ENCODE results near the gene ASCL2. TPM values are rescaled to one million over a fixed set of nuclear protein-coding genes. Genes with fewer than 3 reads are reported as not detected.

Gene ASCL2
- total RNA-seq, 1 donor from 2014 or later: 0.16 TPM

DNA sequence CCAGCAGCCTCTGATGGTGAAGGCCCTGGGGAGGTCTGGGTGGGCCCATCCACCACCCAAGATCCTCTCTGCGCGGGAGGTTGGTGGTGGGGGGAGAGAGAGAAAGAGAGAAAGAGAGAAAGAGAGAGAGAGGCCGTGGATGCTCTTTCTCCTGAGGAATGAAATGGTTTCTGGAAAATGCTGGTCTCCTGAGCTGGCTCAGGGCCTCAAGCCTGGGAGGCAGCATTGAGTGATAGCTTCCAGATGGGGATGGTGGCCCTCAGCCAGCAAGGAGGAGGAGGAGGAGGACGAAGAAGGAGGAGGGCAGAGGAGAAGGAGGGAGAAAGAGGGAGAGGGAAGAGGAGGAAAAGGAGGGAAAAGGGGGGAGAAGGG lies 36.0 kb upstream of the ASCL2 start:
- Mint-ChIP-seq H3K36me3 (ENCODE audit: low read depth) (no peaks in the 10 kb centered on the region), H3K4me1 (peaks cover 7% of the 10 kb centered on the region), H3K27me3 (ENCODE audit: low read depth) (no peaks in the 10 kb centered on the region), H3K27ac (ENCODE audit: unreplicated experiment) (peak overlapping the region; percentile 96), H3K9me3 (no peaks in the 10 kb centered on the region), H3K4me3 (no peak overlapping the region)
- TF ChIP-seq, protein P1, sequence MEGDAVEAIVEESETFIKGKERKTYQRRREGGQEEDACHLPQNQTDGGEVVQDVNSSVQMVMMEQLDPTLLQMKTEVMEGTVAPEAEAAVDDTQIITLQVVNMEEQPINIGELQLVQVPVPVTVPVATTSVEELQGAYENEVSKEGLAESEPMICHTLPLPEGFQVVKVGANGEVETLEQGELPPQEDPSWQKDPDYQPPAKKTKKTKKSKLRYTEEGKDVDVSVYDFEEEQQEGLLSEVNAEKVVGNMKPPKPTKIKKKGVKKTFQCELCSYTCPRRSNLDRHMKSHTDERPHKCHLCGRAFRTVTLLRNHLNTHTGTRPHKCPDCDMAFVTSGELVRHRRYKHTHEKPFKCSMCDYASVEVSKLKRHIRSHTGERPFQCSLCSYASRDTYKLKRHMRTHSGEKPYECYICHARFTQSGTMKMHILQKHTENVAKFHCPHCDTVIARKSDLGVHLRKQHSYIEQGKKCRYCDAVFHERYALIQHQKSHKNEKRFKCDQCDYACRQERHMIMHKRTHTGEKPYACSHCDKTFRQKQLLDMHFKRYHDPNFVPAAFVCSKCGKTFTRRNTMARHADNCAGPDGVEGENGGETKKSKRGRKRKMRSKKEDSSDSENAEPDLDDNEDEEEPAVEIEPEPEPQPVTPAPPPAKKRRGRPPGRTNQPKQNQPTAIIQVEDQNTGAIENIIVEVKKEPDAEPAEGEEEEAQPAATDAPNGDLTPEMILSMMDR (conservative IDR thresholded peaks at IDR 0.05): no peak
- DNase-seq (ENCODE audit: low read depth, low spot score): no peak

DNA sequence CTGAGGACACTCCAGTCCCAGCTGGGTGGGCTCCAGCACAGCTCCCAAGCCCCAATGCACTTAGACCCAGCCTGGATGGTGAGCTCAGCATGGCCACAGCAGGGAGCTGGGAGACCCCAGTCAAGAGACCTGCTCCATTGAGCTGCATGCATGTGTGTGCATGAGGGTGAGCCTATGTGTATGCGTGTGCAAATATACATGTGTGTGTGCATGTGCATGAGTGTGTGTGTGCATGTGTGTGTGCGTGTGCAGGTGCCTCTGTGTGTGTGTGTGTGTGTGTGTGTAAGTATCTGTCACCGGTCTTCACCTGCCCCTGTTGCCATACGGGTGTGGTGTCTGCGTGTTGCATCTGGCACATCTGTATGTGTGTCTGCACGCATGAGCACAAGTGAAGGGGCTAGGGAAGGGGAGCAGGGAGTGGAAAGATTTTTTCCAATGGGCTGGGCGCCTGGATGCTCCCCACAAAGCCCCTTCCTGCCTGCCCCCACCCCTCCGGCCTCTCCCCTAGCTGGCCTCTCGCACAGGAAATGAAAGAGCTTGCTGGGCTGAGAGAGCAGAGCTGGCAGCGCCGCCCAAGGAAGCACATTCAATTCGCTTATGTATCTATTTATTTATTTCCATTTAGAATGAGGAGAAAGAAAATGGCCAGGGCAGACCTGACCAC lies 35.5 kb upstream of the ASCL2 start:
- DNase-seq (ENCODE audit: low read depth, low spot score): no peak
- Mint-ChIP-seq H3K27ac (ENCODE audit: unreplicated experiment) (peak overlapping the region; percentile 96), H3K27me3 (ENCODE audit: low read depth) (no peaks in the 10 kb centered on the region), H3K36me3 (ENCODE audit: low read depth) (no peaks in the 10 kb centered on the region), H3K9me3 (no peaks in the 10 kb centered on the region), H3K4me3 (no peak overlapping the region), H3K4me1 (peaks cover 7% of the 10 kb centered on the region)
- TF ChIP-seq, protein P1 (conservative IDR thresholded peaks at IDR 0.05): no peak

DNA sequence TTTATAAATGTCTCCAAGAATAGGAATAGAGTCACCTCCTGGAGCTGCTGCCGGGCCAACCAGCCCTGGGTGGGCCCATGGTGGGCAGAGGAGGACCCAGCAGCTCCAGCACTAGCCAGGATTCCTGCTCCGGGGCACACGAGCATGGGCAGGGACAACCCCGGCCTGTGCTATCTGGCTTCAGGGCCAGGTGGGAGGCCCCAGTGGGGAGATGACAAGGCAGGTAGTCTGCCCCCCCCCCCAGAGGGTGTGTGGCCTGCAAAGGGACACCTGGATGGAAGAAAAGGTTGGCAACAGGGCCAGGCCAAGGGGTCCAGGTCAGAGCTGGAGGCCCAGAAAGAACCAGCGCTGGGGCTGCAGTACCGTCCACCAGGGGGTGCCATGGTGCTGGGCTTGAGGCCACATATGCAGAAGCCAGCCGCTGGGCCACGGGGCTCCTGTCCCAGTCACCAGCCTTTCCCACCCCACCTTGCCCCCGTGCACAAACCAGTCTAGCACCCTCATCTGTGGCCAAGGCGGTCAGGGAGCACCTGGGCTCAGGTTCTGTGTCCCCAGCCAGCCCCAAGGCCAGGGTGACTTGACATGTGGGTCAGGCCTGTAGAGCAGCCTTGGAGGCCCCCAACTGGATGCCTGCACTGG lies 34.9 kb upstream of the ASCL2 start:
- Mint-ChIP-seq H3K4me3 (no peak overlapping the region), H3K27ac (ENCODE audit: unreplicated experiment) (no peak overlapping the region), H3K36me3 (ENCODE audit: low read depth) (no peaks in the 10 kb centered on the region), H3K9me3 (no peaks in the 10 kb centered on the region), H3K4me1 (peaks cover 7% of the 10 kb centered on the region), H3K27me3 (ENCODE audit: low read depth) (no peaks in the 10 kb centered on the region)
- TF ChIP-seq, protein P1 (conservative IDR thresholded peaks at IDR 0.05): peak; percentile 88
- peak; percentile 81 for DNase-seq (ENCODE audit: low read depth, low spot score)

DNA sequence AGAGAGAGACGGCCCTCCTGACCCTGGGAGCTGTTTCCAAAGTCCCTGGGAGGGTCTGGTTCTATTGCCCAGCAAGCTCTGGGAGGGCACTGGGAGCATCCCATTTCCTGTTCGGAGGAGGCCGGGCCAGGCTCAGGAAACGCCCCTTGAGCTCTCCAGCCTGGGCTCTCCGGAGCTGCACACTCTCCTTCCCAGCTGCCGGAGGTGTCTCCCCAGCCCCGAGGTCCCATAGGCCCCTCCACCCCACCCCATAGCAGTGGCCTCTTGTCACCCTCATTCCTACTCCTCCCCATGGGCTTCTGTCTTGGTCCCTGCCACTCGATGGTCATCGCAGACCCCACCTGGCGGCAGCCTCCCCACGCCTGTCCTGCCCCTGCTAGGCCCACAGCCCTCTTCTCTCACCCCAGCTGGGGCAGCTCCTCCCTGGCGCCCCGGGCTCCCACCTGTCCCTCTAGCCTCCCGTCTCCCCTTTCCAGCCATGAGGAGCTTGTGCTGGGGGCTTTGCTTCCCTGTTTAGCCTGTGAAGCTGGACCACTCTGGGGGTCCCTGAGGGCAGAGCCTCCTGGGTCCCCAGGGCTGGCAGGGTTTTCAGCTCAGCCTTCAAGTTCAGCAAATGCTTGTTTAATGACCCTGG lies 34.2 kb upstream of the ASCL2 start:
- peaks cover 7% of the 10 kb centered on the region for H3K4me1 Mint-ChIP-seq
- no peaks in the 10 kb centered on the region for H3K36me3 Mint-ChIP-seq (ENCODE audit: low read depth)
- no peaks in the 10 kb centered on the region for H3K27me3 Mint-ChIP-seq (ENCODE audit: low read depth)
- no peak overlapping the region for H3K4me3 Mint-ChIP-seq
- no peaks in the 10 kb centered on the region for H3K9me3 Mint-ChIP-seq
- DNase-seq (ENCODE audit: low read depth, low spot score): no peak
- TF ChIP-seq, protein P1 (conservative IDR thresholded peaks at IDR 0.05): no peak
- H3K27ac Mint-ChIP-seq (ENCODE audit: unreplicated experiment): no peak overlapping the region

DNA sequence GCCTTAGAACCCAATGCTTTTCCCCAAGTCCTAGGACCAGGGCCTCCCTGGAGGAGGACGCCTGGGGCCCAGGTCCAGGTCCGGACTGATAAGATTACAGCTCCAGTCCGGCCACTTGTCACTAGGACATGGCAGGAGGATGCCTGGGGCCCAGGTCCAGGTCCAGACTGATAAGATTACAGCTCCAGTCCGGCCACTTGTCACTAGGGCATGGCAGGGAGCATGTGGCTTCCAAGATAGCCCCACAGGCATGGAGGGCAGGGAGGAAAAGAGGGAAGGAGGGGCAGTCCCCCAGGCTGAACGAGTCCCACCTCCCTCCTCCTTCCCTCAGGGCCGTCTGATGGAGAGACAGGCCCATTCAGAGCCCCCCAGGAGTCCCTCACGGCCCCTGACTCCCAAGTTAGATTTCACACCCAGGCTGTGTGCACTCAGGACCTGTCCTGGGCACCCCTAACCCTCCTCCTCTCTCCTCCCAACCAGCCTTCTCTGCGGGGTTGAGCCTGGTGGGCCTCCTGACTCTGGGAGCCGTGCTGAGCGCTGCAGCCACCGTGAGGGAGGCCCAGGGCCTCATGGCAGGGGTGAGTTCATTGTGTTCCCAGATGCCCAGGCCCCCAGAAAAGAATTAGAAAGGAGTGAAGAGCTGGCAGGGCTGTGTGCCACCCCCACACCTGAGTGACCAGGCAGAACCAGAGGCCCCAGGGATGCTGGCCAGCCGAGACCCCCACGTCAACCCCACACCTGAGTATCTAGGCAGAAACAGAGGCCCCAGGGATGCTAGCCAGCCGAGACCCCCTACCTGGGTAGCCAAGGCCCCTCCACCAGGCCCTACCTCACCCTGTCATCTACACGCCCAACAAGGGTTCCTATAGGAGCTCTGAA lies 33.5 kb upstream of the ASCL2 start:
- Mint-ChIP-seq H3K27me3 (ENCODE audit: low read depth) (no peaks in the 10 kb centered on the region), H3K4me3 (no peak overlapping the region), H3K9me3 (no peaks in the 10 kb centered on the region), H3K36me3 (ENCODE audit: low read depth) (no peaks in the 10 kb centered on the region), H3K27ac (ENCODE audit: unreplicated experiment) (no peak overlapping the region), H3K4me1 (peaks cover 7% of the 10 kb centered on the region)
- TF ChIP-seq, protein P1 (conservative IDR thresholded peaks at IDR 0.05): no peak
- DNase-seq (ENCODE audit: low read depth, low spot score): no peak

All from neural crest cell (in vitro differentiated cells).